Stimulated activated CD4-positive, alpha-beta T cell treated with anti-CD3 and anti-CD28 coated beads, TNF-alpha, amount 100 ng/mL, for 1 hour (primary cell): Measurements from ENCODE around the gene HECA.
"Not testable (repeated sequence)": the region's sequence is repeated elsewhere in the genome, so short reads cannot be mapped to it uniquely, and the experiment has no call there.

Source experiments
- DNase-seq, 3 donors: peaks; one replicate each; pipeline ENCODE4 v3.0.0-alpha.2; 2020; ENCODE audit warnings: low read depth in 3 of 3, low spot score in 1 of 3

The HECA gene

DNA sequence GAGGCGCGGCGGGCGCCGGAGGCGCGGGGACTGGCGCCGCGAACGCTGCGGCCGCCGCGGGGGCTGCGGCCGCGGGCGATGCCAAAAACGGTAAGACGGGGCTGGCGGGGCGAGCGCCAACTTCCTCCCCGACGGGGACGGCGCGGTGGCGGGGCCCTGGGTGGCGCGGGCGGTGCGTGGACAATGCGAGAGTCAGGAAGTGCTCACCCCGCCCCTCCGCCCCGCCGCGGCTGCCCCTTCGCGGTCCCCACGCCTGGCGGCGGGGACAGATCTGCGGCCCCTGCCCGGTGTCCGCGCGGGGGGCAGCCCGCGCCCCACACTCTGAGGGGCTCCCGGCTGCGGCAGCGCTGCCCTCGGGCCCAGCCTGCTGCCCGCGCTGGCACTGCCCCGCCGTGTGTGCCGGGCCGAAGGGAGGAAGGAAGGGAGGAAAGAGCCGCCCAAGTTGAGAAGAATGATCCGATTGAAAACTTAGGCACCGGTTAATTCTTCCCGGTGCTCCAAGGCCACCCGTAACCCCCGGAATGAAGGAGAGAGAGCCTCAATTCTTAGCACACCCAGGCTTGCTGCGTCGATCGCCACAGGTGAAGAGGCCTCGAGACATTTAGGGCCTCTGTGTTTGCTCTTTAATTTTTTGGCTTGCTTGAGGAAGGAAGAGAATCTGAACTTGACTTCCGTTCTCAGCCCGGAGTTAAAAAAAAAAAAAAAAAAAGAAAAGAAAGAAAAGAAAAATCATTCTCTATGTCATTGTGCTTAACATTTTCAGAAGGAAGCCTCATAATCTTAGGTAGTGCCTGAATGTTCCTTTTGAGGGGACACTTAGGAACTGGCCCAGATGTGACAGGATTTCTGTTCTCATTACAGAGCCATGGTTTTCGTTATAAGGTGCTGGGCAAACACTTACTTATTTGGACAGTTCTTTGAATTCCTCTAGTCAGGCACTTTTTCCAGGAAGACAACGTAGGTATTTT lies 982 bp downstream of the HECA start:
- peak in 1 of 3 donors; percentile 37 for DNase-seq

DNA sequence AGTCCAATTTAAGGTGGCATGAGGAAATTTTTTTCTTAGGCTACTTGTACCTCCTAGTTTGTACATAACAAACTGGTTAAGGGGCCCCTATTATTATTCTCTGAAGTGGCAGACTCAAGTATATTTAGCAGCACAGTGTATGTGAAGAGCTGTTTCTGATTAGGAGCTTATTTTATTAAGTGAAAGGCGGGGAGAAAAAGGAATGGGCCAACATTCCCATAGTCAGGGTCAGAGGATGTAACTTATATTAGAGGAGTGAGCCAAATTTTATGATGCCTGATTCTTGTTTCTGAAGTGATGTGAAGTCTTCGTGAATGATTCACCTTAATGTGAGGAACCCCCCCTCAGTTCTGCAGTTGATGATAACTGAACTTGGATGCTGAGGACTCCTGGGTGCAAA lies 2.8 kb downstream of the HECA start:
- no peak for DNase-seq

GRCh38 chr6:139140854-139141253 lies 6.0 kb downstream of the HECA start:
- DNase-seq, result not testable (repeated sequence)

DNA sequence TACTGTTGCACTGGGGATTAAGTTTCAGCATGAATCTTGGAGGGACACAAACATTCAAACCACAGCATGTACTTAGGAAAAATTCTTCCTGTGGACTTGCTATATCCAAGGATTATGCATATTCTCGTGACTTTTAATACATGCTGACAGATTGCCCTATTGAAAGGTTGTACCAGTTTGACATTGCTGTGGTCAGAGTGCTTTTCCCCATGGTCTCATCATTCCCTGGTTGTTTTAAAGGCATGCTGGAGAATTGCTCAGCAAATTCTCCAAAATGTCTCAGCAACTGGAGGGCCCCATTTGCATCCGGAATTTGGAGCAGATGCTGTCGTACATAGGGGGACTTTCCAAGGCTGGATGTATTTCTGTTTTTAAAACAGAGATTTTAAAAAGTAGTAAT lies 7.4 kb downstream of the HECA start:
- DNase-seq, result no peak

GRCh38 chr6:139143111-139143510 lies 8.2 kb downstream of the HECA start:
- no peak for DNase-seq

- DNase-seq, result no peak
These were observed 9.7 kb downstream of the HECA start for GRCh38 chr6:139144490-139145085.

- DNase-seq, result no peak
These were observed 10.8 kb downstream of the HECA start for GRCh38 chr6:139145661-139146060.

- DNase-seq, result no peak
These were observed 11.4 kb downstream of the HECA start for GRCh38 chr6:139146317-139146726.

DNA sequence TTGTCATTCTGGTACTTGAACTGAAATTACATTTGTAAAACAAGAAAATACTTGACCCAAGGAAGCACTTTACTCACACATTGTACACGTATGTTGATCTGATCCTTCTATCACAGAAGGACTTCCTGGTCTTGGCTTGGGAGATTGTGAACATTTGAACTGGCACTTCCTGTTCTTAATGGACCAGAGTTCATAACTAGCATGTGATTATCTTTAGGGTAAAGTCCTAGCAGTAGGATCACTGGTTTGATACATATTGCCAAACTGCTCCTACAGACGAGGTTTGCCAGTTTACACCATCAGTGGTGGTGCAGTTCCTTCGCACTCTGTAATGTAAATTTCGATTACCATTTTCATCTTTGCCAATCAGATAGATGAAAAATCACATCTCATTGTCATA lies 12.7 kb downstream of the HECA start:
- DNase-seq, result no peak

DNA sequence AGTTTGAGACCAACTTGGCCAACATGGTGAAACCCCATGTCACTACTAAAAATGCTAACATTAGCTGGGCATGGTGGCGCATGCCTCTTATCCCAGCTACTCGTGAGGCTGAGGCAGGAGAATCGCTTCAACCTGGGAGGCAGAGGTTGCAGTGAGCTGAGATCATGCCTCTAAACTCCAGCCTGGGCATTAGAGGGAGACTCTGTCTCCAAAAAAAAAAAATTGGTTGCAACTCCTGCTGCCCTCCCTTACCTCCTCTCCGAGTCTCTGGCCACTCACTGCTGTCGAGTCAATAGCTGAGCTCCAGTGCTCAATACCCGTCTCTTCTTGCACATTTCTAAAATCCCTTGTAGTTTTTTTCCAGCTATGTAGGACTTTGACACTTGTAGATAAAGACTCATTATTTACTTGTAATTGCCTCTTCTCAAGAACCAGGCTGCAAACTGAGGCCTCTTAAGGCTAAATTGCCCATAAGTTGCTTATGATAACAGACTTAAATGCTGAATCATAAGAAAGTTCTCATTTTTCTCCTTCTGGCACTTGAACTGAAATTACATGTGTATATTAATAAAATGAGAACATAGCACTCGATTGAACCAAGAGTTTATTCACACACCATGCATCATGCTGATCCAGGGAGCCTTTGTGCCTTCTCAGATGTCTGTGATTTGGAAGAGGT lies 13.8 kb downstream of the HECA start:
- no peak for DNase-seq

DNA sequence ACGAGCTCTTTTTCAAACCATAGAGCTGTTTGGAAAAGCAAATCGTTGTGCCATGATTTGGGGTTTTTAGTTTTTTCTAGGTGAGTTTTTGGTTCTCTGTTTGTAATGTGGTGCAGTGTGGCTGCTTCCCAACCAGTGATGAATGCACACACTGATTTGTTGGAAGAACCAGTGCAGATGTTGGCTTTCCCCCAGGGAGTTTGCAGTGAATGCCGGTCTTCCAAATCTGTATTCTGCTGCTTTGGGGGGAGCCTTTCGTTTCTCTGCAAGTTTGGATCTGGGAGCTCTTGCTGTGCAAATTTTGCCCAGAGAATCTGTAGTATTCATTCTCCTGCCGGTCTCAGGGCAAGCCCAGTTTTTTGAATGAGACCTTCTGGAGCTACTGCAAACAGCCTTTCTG lies 14.5 kb downstream of the HECA start:
- no peak for DNase-seq

GRCh38 chr6:139150920-139151319 lies 16.0 kb downstream of the HECA start:
- DNase-seq, result no peak

DNA sequence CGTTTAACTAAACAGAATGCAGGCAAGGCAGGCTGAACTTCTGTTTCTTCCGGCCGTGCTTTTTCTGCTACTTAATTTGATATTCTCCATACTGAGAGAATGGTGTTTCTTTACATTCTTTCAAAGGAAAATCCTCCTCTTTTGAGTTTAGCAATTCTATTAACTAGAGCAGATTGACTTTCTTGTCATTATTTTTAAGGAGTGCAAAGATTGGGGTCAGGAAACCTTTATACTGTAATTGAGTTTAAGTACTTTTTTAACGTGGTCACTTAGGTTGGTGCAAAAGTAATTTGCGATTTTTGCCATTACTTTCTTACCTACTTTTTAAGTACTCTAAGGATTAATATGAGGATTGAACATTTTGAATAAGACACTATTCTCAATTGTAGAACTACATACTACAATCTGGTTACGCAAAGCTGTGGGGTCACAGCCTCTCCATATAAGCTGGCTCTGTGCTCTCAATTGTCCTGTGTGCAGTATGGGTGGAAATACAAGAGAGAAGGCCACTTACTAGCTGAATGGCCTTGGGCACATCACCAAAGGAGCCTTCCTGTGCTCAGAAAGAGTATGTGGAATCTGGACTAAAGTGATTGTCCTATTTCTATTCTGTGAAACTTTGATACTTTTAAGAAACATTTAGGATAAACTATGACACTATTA lies 16.7 kb downstream of the HECA start:
- DNase-seq, result no peak

- no peak for DNase-seq
These were observed 17.4 kb downstream of the HECA start for GRCh38 chr6:139152088-139152891.

- no peak for DNase-seq
These were observed 18.0 kb downstream of the HECA start for GRCh38 chr6:139152892-139153271.

GRCh38 chr6:139153855-139154254 lies 19.0 kb downstream of the HECA start:
- DNase-seq, result no peak

DNA sequence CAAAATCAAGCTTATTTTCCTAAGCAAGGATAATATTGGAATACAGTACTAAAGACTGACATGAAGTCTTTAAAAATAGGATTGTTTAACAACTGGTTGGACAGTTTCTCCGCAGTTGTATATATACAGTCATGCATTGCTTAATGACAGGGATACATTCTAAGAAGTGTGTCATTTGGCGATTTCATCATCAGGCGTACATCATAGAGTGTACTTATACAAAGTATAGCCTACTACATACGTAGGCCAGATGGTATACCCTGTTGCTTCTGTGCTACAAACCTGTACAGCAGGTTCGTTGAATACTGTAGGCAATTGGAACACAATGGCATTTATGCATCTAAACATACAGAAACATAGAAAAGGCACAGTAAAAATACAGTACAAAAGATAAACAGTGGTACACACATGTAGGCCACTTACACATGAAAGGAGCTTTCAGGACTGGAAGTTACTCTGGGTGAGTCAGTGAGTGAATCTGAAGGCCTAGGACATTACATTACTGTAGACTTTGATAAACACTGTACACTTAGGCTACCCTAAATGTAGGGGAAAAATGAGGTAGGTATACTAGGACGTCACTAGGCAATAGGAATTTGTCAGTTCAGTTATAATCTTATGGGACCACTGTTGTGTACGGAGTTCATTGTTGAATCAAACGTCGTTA lies 20.1 kb downstream of the HECA start:
- DNase-seq, result no peak

GRCh38 chr6:139156102-139156501 lies 21.2 kb downstream of the HECA start:
- DNase-seq, result no peak

DNA sequence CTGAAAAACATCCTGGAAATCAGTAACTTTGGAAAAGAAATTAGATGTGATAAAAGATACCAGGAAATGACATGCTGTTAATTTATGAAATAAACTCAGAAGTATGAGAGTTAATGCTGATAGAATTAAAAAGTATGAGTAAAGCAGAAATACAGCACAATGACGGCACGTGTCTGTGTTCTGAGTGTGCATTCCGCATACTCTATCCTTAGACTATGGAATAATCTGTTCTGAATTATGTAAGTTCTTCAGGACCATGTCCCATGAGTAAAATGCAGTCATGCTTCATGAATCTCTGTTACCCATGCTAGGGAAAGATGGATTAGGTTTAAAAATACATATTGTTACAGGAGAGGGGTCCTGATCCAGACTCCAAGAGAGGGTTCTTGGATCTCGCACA lies 21.7 kb downstream of the HECA start:
- DNase-seq, result no peak

GRCh38 chr6:139157086-139157485 lies 22.2 kb downstream of the HECA start:
- DNase-seq, result not testable (repeated sequence)
